GM21515 (cell line): ENCODE measurements around the gene OTC.

Experiments used
- ATAC-seq: cut with Tn5 transposase; IDR thresholded peaks from one replicate; pipeline ENCODE4 v1.9.1; 2021; ENCODE audit not compliant: unreplicated experiment

OTC gene

GRCh38 chrX:38465686-38466085, 113.3 kb downstream of the OTC start:
- no peak for ATAC-seq

- ATAC-seq, result no peak
Observed at GRCh38 chrX:38468563-38469157, 116.3 kb downstream of the OTC start.
